ENCODE data around the gene POU6F1.

DNA sequence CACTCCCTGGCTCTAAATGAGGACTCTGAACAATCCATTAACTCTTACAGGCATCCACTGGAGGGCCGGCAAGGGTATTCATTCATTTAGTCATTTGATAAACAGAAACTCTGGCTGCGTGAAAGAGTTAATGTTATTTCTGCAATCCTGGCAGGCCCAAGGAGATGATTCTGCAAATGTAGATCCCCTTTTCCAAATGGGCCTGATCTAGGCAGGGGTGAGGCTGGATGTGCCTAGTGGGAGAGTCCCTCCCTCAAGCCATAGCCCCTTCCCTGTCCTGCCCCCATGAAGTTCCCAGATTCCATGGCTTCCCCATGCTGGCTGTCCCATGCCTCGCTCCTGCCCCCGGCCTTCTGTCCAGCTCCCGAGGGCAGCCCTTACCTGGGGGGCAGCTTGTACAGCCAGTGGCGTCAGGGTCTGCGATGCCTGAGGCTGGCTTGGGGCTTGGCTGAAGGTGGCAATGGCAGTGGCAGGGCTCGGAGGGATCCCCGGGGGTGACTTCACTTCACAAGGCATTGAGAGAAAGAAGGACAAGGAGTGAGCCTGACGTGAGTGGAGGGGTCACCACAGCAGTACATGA lies 18.4 kb downstream of the POU6F1 start:
- TF ChIP-seq, protein P1, sequence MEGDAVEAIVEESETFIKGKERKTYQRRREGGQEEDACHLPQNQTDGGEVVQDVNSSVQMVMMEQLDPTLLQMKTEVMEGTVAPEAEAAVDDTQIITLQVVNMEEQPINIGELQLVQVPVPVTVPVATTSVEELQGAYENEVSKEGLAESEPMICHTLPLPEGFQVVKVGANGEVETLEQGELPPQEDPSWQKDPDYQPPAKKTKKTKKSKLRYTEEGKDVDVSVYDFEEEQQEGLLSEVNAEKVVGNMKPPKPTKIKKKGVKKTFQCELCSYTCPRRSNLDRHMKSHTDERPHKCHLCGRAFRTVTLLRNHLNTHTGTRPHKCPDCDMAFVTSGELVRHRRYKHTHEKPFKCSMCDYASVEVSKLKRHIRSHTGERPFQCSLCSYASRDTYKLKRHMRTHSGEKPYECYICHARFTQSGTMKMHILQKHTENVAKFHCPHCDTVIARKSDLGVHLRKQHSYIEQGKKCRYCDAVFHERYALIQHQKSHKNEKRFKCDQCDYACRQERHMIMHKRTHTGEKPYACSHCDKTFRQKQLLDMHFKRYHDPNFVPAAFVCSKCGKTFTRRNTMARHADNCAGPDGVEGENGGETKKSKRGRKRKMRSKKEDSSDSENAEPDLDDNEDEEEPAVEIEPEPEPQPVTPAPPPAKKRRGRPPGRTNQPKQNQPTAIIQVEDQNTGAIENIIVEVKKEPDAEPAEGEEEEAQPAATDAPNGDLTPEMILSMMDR (conservative IDR thresholded peaks at IDR 0.05; ENCODE audit: low read length): no peak
- TF ChIP-seq EZH2phosphoT487 (IDR thresholded peaks at IDR 0.05; ENCODE audit: borderline replicate concordance, low read depth, low read length): no peak
